Stomach (tissue), 4 donors: Measurements from ENCODE around the gene KCNT1.

Experiments
- CTCF ChIP-seq, 7 experiments: fragments of 450-650 bp in 4 of 7; fragments of 200-600 bp in 3 of 7; sonication (generic) in 3 of 7; IDR thresholded peaks; one replicate each; pipeline ENCODE4 v1.5.1; 2016 to 2019; ENCODE audit warnings: antibody characterized with exemption in 7 of 7, control low read depth in 2 of 7, mild to moderate bottlenecking in 1 of 7
- EP300 ChIP-seq: sonication (generic); formaldehyde crosslinking; IDR thresholded peaks from one replicate; pipeline ENCODE4 v1.6.1; 2017; ENCODE audit warnings: antibody characterized with exemption

GRCh38 chr9:135769489-135770202 lies 67.7 kb downstream of the KCNT1 start:
- TF ChIP-seq CTCF (IDR thresholded peaks at IDR 0.05) (no peak), EP300 (no peak)
